SK-N-SH treated with all-trans-retinoic acid at 6 μM for 48 hours (cell line): ENCODE data around the gene CORO7.

Experiments
- CSDC2 ChIP-seq: fragments of 250-450 bp; sonication (Bioruptor Pico); IDR thresholded peaks from 2 replicates; pipeline ENCODE4 v1.5.0; 2020; ENCODE audit warnings: mild to moderate bottlenecking, moderate library complexity
- ZFP3 ChIP-seq: fragments of 250-450 bp; sonication (Bioruptor Pico); IDR thresholded peaks from 2 replicates; pipeline ENCODE4 v1.5.0; 2020; ENCODE audit warnings: mild to moderate bottlenecking, moderate library complexity
- ZFP30 ChIP-seq: fragments of 450-650 bp; formaldehyde crosslinking; IDR thresholded peaks from 2 replicates; pipeline ENCODE4 v1.5.0; 2022; ENCODE audit warnings: mild to moderate bottlenecking, moderate library complexity

- no peak for TF ChIP-seq ZFP3 (CRISPR knock-in tag)
- TF ChIP-seq CSDC2 (CRISPR knock-in tag), result no peak
- no peak for TF ChIP-seq ZFP30 (CRISPR knock-in tag)
These were observed 32.6 kb downstream of the CORO7 start for GRCh38 chr16:4383591-4384444.
